ENCODE results near the gene UBE2L5.

DNA sequence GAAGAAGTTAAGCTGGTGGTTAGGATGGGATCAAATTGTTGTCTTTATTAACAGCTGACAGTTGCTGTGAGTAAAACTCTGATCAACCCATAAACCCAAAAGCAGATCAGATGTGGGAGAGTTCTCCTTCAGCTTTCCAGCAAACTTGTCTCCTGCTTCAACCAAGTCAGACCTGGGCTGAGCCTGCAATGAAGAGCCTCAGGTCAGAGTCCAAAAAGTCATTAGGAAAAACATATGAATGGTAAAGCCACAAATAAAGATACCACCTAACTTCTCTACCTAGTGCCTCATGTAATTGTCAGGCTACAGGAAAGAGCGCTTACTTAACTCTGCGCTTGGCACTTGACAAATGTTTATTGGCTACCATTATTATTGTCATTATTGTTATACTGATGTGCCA, 21.9 kb upstream of the UBE2L5 start:
- TF ChIP-seq, protein P1, sequence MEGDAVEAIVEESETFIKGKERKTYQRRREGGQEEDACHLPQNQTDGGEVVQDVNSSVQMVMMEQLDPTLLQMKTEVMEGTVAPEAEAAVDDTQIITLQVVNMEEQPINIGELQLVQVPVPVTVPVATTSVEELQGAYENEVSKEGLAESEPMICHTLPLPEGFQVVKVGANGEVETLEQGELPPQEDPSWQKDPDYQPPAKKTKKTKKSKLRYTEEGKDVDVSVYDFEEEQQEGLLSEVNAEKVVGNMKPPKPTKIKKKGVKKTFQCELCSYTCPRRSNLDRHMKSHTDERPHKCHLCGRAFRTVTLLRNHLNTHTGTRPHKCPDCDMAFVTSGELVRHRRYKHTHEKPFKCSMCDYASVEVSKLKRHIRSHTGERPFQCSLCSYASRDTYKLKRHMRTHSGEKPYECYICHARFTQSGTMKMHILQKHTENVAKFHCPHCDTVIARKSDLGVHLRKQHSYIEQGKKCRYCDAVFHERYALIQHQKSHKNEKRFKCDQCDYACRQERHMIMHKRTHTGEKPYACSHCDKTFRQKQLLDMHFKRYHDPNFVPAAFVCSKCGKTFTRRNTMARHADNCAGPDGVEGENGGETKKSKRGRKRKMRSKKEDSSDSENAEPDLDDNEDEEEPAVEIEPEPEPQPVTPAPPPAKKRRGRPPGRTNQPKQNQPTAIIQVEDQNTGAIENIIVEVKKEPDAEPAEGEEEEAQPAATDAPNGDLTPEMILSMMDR (IDR thresholded peaks at IDR 0.05; ENCODE audit: low read length) = no peak
- TF ChIP-seq EZH2 (IDR thresholded peaks at IDR 0.05; ENCODE audit: borderline replicate concordance, low read length) = no peak

All from OCI-LY1 (cell line).